ENCODE data around the gene CNRIP1. TPM values are rescaled to one million over a fixed set of nuclear protein-coding genes. Genes with fewer than 3 reads are reported as not detected.
A peak's percentile ranks its signal among the peaks of the same experiment; 100 is the strongest.

CNRIP1 gene
- total RNA-seq, 1 donor from 2014 or later, result 8.8 TPM

DNA sequence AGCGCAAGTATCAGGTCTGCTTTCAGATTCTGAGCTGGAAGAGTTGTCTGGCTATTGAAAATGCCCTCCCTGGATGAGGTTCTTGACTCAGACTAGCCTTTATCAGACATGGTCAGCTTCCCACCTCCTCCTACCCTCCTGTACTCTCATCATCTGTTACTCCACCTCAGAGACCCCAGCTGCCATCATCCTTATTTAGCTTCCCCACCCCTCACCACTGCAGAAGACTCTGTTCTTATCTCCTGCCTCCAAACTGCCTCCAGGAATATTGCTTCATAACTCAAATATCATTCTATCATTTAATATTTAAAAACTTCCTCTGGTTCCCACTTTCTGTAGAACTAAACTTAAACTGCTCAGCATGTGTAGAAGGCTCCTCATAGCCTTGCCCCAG is 36.3 kb downstream of the CNRIP1 start:
- TF ChIP-seq, protein P1, sequence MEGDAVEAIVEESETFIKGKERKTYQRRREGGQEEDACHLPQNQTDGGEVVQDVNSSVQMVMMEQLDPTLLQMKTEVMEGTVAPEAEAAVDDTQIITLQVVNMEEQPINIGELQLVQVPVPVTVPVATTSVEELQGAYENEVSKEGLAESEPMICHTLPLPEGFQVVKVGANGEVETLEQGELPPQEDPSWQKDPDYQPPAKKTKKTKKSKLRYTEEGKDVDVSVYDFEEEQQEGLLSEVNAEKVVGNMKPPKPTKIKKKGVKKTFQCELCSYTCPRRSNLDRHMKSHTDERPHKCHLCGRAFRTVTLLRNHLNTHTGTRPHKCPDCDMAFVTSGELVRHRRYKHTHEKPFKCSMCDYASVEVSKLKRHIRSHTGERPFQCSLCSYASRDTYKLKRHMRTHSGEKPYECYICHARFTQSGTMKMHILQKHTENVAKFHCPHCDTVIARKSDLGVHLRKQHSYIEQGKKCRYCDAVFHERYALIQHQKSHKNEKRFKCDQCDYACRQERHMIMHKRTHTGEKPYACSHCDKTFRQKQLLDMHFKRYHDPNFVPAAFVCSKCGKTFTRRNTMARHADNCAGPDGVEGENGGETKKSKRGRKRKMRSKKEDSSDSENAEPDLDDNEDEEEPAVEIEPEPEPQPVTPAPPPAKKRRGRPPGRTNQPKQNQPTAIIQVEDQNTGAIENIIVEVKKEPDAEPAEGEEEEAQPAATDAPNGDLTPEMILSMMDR (IDR thresholded peaks at IDR 0.05; ENCODE audit: insufficient read depth, low read length, poor library complexity, severe bottlenecking), result no peak
- Histone ChIP-seq H3K27me3 (ENCODE audit: control insufficient read depth, insufficient read depth, low read length) (no peaks in the 10 kb centered on the region), H3K4me3 (ENCODE audit: low read depth, low read length) (no peak overlapping the region), H3K36me3 (ENCODE audit: control insufficient read depth, insufficient read depth, low read length) (no peaks in the 10 kb centered on the region)
- DNase-seq (ENCODE audit: low read depth), result no peak

DNA sequence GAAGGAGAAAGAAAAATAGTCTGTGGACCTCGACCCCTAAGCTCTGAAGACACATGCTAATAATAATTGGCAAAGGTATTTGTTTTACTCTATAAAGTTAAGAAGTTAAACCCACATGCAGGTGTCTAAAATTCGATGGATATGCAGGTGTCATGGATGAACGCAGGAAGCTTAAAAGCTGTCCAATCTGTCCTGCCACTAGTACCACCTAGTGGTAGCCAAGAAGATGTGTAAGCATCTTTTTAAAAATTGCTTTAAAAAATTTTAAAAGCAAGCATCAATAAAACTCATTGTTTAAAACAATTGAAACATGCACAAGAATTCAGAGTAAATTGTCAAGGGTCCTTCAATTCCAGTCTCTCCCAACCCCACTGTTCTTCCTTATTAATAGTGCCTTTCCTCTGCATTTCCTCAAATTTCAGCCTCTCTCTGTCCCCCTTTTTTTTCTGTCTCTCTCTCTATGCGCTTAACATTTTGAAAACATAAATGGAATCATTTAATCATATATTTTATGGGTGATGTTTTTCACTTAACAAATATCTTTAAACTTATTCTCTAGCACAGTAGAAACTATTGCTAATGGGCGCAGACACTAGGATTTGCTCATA is 36.8 kb downstream of the CNRIP1 start:
- TF ChIP-seq, protein P1 (IDR thresholded peaks at IDR 0.05; ENCODE audit: insufficient read depth, low read length, poor library complexity, severe bottlenecking), result peak; percentile 75
- Histone ChIP-seq H3K36me3 (ENCODE audit: control insufficient read depth, insufficient read depth, low read length) (no peaks in the 10 kb centered on the region), H3K27me3 (ENCODE audit: control insufficient read depth, insufficient read depth, low read length) (no peaks in the 10 kb centered on the region), H3K4me3 (ENCODE audit: low read depth, low read length) (no peak overlapping the region)
- peak; percentile 9 for DNase-seq (ENCODE audit: low read depth)

DNA sequence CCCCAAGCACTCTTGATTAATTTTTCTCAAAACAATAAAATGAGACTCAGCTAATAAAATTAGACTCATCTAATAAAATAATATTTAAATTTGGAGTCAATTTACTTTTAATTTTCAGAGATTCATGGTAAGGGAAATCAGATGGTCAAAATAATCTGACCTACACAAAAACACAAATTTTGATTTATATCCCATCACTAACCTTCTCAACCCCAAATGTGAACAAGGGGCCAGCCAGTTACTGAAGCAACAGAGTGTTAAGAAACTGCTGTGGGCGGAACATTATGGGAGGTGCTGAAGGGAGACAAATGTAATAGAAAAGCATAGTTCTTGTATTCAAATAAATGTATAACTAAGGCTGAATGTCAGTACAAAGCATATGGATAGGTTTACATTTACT is 39.0 kb downstream of the CNRIP1 start:
- DNase-seq (ENCODE audit: low read depth), result no peak
- TF ChIP-seq, protein P1 (IDR thresholded peaks at IDR 0.05; ENCODE audit: insufficient read depth, low read length, poor library complexity, severe bottlenecking), result no peak
- H3K36me3 ChIP-seq (ENCODE audit: control insufficient read depth, insufficient read depth, low read length), result no peaks in the 10 kb centered on the region
- H3K27me3 ChIP-seq (ENCODE audit: control insufficient read depth, insufficient read depth, low read length), result no peaks in the 10 kb centered on the region
- no peak overlapping the region for H3K4me3 ChIP-seq (ENCODE audit: low read depth, low read length)

DNA sequence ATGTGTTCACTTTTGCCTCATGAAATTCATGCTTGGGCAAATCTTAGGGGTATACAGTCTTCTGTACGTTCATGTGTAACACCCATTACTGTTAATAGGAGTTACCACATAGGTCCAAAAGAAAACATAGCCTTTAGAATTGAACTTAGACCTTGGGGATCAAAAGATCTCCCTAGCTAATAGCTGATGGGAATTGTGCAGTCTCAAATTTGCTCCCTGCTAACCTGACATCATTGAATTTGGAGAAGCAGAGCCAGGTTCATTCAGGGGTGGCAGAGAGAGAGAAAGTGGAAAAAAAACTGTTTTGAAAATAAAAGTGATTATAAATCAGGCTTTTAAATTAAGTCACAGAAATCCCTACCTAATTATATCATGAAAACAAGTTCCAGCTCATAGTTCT is 39.4 kb downstream of the CNRIP1 start:
- TF ChIP-seq, protein P1 (IDR thresholded peaks at IDR 0.05; ENCODE audit: insufficient read depth, low read length, poor library complexity, severe bottlenecking), result no peak
- Histone ChIP-seq H3K27me3 (ENCODE audit: control insufficient read depth, insufficient read depth, low read length) (no peaks in the 10 kb centered on the region), H3K4me3 (ENCODE audit: low read depth, low read length) (no peak overlapping the region), H3K36me3 (ENCODE audit: control insufficient read depth, insufficient read depth, low read length) (no peaks in the 10 kb centered on the region)
- DNase-seq (ENCODE audit: low read depth), result no peak

DNA sequence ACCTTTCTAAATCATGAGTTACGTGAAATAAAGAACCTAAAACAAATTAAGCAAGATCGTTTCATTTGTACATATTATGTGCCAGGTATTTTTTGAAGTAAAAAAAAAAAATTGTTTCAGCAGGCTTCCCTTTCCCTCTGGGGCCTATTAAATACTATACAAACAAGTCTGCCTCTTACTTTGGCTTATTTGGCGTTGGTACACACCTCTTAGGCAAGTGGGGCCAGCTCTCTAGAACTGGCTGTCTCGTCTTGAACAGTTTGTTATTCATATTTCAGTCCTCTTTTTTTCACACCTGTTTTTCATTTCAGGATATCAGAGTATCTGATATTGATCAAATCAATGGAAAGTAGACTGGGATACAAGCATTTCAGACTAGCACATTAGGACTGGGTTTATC is 40.1 kb downstream of the CNRIP1 start:
- H3K36me3 ChIP-seq (ENCODE audit: control insufficient read depth, insufficient read depth, low read length), result no peaks in the 10 kb centered on the region
- no peaks in the 10 kb centered on the region for H3K27me3 ChIP-seq (ENCODE audit: control insufficient read depth, insufficient read depth, low read length)
- no peak overlapping the region for H3K4me3 ChIP-seq (ENCODE audit: low read depth, low read length)
- no peak for DNase-seq (ENCODE audit: low read depth)
- TF ChIP-seq, protein P1 (IDR thresholded peaks at IDR 0.05; ENCODE audit: insufficient read depth, low read length, poor library complexity, severe bottlenecking), result no peak

DNA sequence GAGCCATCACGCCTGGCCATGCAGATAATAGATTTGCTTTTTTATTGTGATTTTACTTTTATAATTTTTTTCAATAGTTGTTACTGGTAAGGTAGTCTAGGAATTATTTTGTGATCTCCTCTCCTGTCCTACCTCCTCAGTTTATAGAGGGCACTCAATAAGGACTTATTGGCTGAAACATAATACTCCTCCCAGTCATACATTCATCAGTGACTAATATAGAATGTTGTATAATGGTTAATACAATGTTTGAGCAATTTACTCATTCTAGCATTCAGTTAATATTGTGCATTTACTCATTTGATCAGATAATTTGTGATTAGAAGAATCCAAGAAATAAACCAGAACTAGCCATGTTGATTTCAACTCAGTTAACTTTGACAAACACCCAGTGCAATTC is 41.6 kb downstream of the CNRIP1 start:
- DNase-seq (ENCODE audit: low read depth), result no peak
- TF ChIP-seq, protein P1 (IDR thresholded peaks at IDR 0.05; ENCODE audit: insufficient read depth, low read length, poor library complexity, severe bottlenecking), result no peak
- H3K36me3 ChIP-seq (ENCODE audit: control insufficient read depth, insufficient read depth, low read length), result no peaks in the 10 kb centered on the region
- H3K4me3 ChIP-seq (ENCODE audit: low read depth, low read length), result no peak overlapping the region
- no peaks in the 10 kb centered on the region for H3K27me3 ChIP-seq (ENCODE audit: control insufficient read depth, insufficient read depth, low read length)
